Thoracic aorta (tissue), 2 donors: Measurements from ENCODE around the gene CACNA2D1. TPM values are rescaled to one million over a fixed set of nuclear protein-coding genes. Genes with fewer than 3 reads are reported as not detected.

Experiments used
- ATAC-seq: fragments of 150-250 bp; one replicate; pipeline ENCODE4 v1.8.0; 2017; ENCODE audit warnings: low read depth; ENCODE audit not compliant: insufficient number of reproducible peaks, low FRiP score
- DNase-seq: peaks from one replicate; pipeline ENCODE4 v3.0.0-alpha.2; 2020; ENCODE audit warnings: low spot score
- H3K27ac ChIP-seq, 2 donors: fragments of 200-600 bp; sonication (generic); 1 replicate in 1 of 2; 2 replicates in 1 of 2; pipeline ENCODE4 v1.5.1; 2016; ENCODE audit warnings: mild to moderate bottlenecking in 2 of 2, moderate library complexity in 2 of 2
- H3K27me3 ChIP-seq: fragments of 200-600 bp; sonication (generic); replicated peaks from 2 replicates; pipeline ENCODE4 v1.6.0; 2016; ENCODE audit warnings: mild to moderate bottlenecking; ENCODE audit not compliant: insufficient read depth
- H3K36me3 ChIP-seq: fragments of 200-600 bp; sonication (generic); one replicate; pipeline ENCODE4 v1.5.1; 2016
- H3K4me1 ChIP-seq, 2 donors: fragments of 200-600 bp; sonication (generic); 1 replicate in 1 of 2; 2 replicates in 1 of 2; pipeline versions ENCODE4 v1.5.1 to v1.6.0; 2016; ENCODE audit warnings: low read depth in 2 of 2, mild to moderate bottlenecking in 1 of 2; ENCODE audit not compliant: control insufficient read depth in 1 of 2
- H3K4me3 ChIP-seq: fragments of 200-600 bp; sonication (generic); 2 replicates; pipeline ENCODE4 v1.5.1; 2016; ENCODE audit warnings: mild to moderate bottlenecking
- H3K9me3 ChIP-seq: fragments of 200-600 bp; sonication (generic); 2 replicates; pipeline ENCODE4 v1.5.1; 2016
- total RNA-seq, 2 donors: library from RNA; depleted of rRNA; stranded (reverse); fragments of >200 nt; gene quantifications; one replicate each; pipeline versions ENCODE4 v1.1.0 to v1.2.3, GENCODE V29; 2016
- TF ChIP-seq, protein P1 (sequence below): fragments of 200-600 bp; sonication (generic); IDR thresholded peaks from one replicate; pipeline ENCODE4 v1.5.1; 2019; ENCODE audit warnings: antibody characterized with exemption

Gene CACNA2D1
- total RNA-seq, 2 donors from 2014 or later, result 44.4 to 44.7 TPM

DNA sequence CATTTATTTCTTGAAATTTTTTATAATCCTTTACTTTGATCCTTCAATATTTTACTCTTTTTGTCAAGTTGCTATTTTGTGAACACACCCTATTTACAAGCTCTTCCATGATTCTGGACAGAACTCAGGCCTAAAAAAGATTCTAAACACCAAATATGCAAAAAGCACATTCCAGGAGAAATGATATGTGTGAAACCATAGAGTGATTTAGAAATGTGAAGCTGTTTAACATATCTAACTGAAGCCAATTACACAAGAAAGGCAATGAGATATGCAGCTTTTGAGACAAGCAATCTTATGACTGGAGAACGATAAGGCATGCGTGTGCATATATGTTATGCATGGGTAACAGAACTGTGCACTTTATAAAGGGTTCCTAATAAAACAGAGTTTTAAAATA, 243.0 kb downstream of the CACNA2D1 start:
- Histone ChIP-seq H3K4me1 (peaks cover 0 to 8% of the 10 kb centered on the region in 2 donors), H3K27ac (no peak overlapping the region), H3K27me3 (no peaks in the 10 kb centered on the region), H3K9me3 (no peaks in the 10 kb centered on the region), H3K36me3 (no peaks in the 10 kb centered on the region), H3K4me3 (no peak overlapping the region)
- DNase-seq, result no peak
- TF ChIP-seq, protein P1, sequence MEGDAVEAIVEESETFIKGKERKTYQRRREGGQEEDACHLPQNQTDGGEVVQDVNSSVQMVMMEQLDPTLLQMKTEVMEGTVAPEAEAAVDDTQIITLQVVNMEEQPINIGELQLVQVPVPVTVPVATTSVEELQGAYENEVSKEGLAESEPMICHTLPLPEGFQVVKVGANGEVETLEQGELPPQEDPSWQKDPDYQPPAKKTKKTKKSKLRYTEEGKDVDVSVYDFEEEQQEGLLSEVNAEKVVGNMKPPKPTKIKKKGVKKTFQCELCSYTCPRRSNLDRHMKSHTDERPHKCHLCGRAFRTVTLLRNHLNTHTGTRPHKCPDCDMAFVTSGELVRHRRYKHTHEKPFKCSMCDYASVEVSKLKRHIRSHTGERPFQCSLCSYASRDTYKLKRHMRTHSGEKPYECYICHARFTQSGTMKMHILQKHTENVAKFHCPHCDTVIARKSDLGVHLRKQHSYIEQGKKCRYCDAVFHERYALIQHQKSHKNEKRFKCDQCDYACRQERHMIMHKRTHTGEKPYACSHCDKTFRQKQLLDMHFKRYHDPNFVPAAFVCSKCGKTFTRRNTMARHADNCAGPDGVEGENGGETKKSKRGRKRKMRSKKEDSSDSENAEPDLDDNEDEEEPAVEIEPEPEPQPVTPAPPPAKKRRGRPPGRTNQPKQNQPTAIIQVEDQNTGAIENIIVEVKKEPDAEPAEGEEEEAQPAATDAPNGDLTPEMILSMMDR, result no peak
- ATAC-seq, result no peak

DNA sequence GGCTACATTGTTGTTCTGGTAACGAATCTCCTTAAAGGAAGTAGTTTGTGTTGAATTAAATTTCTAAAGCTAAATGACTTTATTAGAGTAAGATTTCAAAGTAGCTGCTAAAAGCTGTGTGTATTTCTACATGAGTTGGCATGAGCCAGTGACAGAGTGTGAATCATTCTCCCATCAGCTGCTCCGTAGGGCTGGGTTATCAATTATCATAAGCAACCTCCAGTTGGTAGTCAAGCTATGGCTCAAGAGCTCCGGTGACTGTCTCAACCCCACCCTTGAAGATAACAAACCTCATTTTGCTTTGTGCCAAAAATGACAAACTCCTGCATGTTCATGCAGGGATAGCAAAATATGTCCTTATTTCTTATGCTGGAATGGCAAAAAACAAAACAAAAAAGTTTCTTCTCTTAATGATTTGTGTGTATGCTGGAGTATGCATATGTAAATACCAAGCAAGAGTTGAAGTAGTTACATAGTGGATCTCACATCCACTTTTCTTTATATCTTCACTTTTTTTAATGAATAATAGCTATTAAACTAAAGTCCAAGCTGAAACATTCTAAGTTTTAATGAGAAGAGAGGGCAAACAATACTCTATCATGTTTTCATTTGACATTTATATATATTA, 249.4 kb downstream of the CACNA2D1 start:
- no peak for DNase-seq
- no peak overlapping the region for H3K4me3 ChIP-seq
- H3K27ac ChIP-seq, result no peak overlapping the region
- no peak for ATAC-seq
- no peaks in the 10 kb centered on the region for H3K36me3 ChIP-seq
- no peaks in the 10 kb centered on the region for H3K27me3 ChIP-seq
- H3K9me3 ChIP-seq, result no peaks in the 10 kb centered on the region
- TF ChIP-seq, protein P1, result no peak
- peaks cover 0 to 4% of the 10 kb centered on the region in 2 donors for H3K4me1 ChIP-seq

DNA sequence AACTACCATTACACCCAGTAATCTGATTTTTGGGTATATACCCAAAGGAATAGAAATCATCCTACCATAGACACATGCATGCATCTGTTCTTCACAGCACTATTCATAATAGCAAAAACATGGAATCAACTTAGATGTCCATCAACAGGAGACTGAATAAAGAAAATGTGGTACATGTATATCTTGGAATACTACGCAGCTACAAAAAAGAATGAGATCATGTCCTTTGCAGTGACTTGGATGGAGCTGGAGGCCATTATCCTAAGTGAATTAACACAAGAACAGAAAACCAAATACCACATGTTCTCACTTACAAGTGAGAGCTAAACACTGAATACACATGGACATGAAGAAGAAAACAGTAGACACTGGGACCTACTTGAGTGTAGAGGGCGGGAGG, 254.9 kb downstream of the CACNA2D1 start:
- H3K27ac ChIP-seq, result no peak overlapping the region
- H3K27me3 ChIP-seq, result no peaks in the 10 kb centered on the region
- no peak for DNase-seq
- TF ChIP-seq, protein P1, result no peak
- no peaks in the 10 kb centered on the region for H3K9me3 ChIP-seq
- H3K4me1 ChIP-seq, result no peaks in the 10 kb centered on the region
- no peak for ATAC-seq
- no peak overlapping the region for H3K4me3 ChIP-seq
- H3K36me3 ChIP-seq, result no peaks in the 10 kb centered on the region

DNA sequence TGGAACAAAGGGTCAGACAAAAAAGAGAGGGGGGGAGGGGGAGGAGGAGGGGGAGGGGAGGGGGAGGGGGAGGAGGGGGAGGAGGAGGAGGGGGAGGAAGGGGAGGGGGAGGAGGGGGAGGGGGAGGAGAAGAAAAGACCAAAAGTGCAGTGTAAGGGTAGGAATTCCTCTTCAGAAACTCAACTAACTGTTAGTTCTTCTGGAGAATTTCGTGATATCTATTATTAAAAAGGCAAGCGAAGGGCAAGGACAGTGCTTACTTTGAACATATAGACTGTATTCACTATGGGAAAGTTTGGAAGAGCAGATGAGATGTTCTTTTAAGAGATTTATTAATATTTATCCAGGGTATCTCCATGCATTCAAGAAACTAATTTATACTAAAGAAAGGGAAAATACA, 258.1 kb downstream of the CACNA2D1 start:
- Histone ChIP-seq H3K27ac (no peak overlapping the region), H3K9me3 (no peaks in the 10 kb centered on the region), H3K4me3 (no peak overlapping the region), H3K4me1 (no peaks in the 10 kb centered on the region), H3K27me3 (no peaks in the 10 kb centered on the region), H3K36me3 (no peaks in the 10 kb centered on the region)
- no peak for DNase-seq
- ATAC-seq, result no peak
- TF ChIP-seq, protein P1, result no peak

DNA sequence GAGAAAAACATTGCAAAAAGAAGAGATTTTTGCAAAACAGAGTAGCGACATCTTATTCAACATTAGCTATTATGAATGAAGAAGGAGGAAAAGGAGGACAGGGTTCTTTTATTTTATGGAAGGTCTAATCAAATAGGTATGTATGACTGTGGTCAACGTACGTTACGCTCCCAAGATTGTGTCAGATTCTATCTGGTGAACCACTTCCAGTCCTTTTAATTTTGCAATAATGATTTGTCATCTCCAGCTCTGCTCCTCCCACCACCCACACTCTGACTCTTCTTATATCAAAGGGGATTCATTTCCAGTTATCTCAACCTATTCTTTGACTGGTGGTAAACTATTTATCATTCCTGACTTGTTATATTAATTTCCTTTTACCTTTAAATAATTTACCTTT, 259.9 kb downstream of the CACNA2D1 start:
- H3K4me1 ChIP-seq, result no peaks in the 10 kb centered on the region
- no peak overlapping the region for H3K4me3 ChIP-seq
- TF ChIP-seq, protein P1, result no peak
- H3K9me3 ChIP-seq, result no peaks in the 10 kb centered on the region
- no peak overlapping the region for H3K27ac ChIP-seq
- no peaks in the 10 kb centered on the region for H3K36me3 ChIP-seq
- H3K27me3 ChIP-seq, result no peaks in the 10 kb centered on the region
- ATAC-seq, result no peak
- DNase-seq, result no peak
